Hematopoietic multipotent progenitor cell treated with erythropoietin and hydrocortisone succinate and interleukin-3 and kit ligand, for 8 days (in vitro differentiated cells): ENCODE results near the gene MEI1.
"Not testable (repeated sequence)": the region's sequence is repeated elsewhere in the genome, so short reads cannot be mapped to it uniquely, and the experiment has no call there.

Experiments
- DNase-seq: peaks from one replicate; pipeline ENCODE4 v3.0.0-alpha.2; 2015

Gene MEI1, protein sequence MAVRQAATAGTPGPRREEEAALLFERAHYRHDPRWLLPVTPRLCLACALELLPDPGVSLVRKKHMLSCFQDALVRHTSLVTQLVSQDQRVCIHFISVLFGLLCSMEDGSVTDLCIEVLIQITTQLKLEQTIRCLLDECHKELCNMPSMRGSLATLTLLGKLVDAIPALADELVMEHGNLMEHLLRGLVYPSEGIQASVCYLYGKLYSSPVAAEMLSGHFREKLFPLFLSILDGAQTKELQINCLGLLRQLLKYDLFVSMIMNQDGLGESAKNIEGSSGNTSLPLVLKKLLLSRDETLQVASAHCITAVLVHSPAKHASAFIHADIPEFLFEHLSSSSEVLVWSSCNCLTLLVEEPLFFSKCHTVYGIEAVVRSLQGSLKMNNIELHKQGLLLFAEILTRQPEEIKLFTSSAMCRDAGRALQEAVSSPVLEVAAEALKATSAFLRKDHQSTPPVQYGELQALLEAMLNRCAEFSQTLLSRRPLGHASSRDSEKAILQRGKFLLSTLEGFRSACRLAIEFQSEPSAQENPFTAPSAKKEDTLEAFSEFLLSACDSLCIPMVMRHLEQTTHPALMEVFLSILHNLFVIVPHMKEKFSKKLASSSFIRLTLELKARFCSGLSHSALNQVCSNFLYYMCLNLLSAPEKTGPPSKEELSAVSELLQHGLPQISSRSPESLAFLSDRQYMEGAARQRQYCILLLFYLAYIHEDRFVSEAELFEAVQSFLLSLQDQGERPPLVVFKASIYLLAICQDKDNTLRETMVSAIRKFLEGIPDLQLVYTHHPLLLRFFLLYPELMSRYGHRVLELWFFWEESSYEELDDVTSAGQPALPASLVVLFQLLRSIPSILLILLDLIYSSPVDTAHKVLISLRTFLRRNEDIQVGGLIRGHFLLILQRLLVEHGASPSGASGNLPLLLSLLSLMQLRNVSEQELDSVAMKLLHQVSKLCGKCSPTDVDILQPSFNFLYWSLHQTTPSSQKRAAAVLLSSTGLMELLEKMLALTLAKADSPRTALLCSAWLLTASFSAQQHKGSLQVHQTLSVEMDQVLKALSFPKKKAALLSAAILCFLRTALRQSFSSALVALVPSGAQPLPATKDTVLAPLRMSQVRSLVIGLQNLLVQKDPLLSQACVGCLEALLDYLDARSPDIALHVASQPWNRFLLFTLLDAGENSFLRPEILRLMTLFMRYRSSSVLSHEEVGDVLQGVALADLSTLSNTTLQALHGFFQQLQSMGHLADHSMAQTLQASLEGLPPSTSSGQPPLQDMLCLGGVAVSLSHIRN

DNA sequence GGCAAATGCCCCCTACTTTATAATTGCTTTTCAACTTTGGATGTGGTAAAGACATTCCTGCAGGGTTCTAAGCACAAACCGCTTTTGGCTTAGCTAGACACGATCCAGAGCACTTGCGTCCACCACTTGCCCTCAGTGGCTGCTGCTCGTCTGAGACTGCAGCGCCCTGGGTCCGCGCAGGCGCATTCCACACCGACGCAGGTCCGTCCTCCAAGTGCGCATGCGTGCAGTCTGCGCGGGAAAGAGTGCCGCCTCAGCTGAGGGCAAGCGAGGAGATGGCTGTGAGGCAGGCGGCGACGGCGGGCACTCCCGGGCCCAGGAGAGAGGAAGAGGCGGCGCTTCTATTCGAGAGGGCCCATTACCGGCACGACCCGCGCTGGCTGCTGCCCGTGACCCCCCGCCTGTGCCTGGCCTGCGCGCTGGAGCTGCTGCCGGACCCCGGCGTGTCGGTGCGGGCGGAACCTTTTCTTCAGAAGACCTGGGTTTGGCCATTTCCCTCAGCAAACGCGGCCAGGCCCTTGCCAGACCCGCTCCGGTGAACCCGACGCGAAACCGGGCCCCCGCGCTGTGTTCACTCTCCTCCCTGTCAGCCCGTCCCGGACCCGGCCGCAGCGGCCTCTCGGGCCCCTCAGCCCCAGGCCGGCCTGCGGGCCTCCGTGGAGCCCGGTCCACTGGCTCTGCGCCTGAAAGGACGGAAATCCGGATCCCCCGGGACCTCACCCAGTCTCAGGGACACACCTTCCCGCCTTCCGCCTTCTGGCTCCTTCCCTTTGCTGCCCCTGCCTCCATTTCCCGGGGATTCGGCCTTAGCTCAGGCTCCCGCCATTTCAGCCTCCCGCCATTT lies at the start of gene MEI1:
Gene MEI1, plus strand, starts transcription at position 240 of the 844 bp plus-strand sequence. Its CDS starts 36 bp downstream, at position 276.
- DNase-seq = peak; percentile 92

- no peak for DNase-seq
These were observed 49.1 kb upstream of the MEI1 start for GRCh38 chr22:41650229-41650628.

DNA sequence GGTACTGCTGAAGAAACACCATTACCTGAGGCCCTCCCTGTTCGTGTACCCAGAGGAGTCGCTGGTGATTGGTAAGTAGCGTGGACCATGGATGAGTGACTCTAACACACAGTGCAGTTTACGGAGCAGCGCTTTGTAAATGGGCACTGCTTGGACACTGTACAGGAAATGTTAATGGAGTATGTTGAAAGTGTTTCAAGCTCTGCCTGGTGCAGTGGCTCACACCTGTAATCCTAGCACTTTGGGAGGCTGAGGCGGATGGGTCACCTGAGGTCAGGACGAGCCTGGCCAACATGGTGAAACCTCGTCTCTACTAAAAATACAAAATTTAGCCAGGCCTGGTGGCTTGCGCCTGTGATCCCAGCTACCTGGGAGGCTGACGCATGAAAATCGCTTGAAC lies 48.5 kb upstream of the MEI1 start:
- DNase-seq = no peak

DNA sequence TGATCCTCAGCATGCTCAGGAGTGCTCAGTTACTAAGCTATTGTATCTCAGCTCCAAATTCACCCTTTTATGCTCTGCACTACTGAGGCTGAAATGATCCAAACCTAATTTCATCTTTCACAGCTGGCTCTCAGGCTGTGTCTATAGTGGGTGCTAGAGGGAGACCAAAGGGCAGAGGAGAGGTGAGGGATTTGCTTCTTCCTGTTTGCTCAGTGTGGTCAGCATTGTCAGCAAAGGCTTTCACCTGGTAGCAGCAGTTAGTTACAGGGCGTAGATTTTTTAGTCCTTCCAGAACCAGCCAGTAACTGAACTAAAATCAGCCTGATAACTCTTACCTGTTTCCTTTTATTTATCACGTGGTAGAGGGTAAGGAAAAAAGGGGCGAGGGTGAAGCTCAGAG lies 45.0 kb upstream of the MEI1 start:
- no peak for DNase-seq

- peak; percentile 27 for DNase-seq
These were observed 42.7 kb upstream of the MEI1 start for GRCh38 chr22:41656556-41656955.

- no peak for DNase-seq
These were observed 41.6 kb upstream of the MEI1 start for GRCh38 chr22:41657709-41658108.

DNA sequence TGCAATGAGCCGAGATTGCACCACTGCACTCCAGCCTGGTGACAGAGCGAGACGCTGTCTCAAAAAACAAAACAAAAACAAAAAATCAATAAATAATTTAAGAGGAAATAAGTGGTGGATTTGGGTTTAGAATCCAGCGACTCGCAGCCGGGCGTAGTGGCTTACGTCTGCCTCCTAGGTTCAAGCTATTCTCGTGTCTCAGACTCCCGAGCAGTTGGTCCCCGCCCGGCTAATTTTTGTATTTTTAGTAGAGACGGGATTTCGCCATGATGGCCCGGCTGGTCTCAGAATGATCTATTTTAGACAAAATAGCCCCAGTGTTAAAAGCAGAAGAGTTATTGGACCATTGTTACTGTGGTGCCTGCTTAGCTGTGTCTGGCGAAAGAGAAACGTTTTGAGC lies 40.4 kb upstream of the MEI1 start:
- no peak for DNase-seq

- no peak for DNase-seq
These were observed 39.4 kb upstream of the MEI1 start for GRCh38 chr22:41659941-41660340.

DNA sequence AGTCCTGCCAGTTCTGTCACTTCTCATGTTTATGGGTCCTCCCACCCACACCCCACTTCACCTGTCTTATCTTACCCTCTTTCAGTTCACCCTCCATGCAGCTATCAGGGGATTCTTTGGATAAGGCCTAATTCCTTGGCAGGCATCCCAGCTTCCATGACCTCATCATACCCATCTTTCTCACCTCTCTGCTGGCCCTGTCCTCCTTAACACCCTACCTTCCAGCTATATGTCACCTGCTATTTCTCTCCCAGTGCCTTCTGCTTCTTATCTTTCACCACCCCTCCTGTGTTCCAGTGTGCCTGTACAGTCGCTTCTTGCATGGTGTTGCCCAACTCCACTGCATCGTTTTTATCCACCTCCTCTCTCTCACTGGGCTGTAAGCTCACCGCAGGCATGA lies 38.9 kb upstream of the MEI1 start:
- DNase-seq = peak; percentile 38

DNA sequence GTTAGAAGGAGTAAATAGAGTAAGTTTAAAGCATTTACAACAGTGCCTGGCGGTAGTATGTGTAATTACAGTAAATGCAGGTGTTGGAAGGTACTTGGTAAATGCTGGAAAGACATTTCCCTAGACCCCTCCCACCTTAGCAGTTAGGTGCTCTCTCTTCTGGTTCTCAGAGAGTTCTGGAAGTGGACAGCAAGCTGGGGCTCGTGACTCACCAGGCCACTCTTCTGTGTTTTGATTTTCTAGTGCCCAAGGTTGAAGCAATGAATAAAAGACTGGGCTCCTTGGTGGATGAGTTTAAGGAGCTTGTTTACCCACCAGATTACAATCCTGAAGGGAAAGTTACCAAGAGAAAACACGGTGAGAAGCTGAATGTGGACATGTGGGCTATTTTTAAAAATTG lies 38.2 kb upstream of the MEI1 start:
- no peak for DNase-seq

GRCh38 chr22:41661713-41662112 lies 37.6 kb upstream of the MEI1 start:
- DNase-seq = no peak

GRCh38 chr22:41663594-41663993 lies 35.7 kb upstream of the MEI1 start:
- DNase-seq = not testable (repeated sequence)

- no peak for DNase-seq
These were observed 34.8 kb upstream of the MEI1 start for GRCh38 chr22:41664490-41664889.

DNA sequence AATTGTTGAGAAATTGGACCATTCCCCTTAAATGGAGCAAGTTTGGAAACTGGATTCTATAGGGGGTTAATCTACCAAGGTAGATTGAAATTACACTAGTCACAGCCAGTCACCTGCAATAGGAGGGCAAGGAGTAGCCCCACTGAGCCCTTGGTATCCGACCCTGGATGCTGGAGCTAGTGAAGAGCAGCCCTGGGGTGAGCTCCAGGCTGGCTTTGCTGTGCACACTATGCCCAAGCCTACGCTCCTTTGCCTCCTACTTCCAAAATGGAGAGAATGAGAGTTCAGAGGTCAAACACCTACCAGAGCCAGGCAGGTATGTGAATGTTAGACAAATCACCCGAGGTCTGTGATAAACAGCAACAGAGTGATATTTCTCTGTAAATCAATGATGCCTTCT lies 34.4 kb upstream of the MEI1 start:
- DNase-seq = no peak

GRCh38 chr22:41668971-41669911 lies 30.1 kb upstream of the MEI1 start:
- no peak for DNase-seq

GRCh38 chr22:41672096-41672495 lies 27.2 kb upstream of the MEI1 start:
- not testable (repeated sequence) for DNase-seq

- DNase-seq = no peak
These were observed 26.4 kb upstream of the MEI1 start for GRCh38 chr22:41672780-41673509.

- DNase-seq = no peak
These were observed 24.4 kb upstream of the MEI1 start for GRCh38 chr22:41674846-41675340.

DNA sequence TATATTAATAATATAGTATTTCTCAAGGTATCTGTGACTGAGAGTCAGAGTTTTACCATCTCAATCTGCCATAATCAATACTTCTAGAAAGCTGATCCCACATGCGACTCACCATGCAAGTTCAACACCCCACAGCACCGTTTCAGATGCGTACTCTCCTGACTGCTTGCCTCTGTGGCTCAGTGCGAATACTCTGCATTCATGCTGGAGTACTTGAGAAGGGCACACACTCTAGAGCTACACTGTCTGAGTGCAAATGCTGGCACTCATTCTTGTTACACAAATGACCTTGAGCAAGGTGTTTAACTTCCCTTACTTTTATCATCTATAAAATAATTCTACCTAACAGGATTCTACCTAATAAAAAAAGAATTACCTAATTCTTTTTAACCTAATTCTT lies 23.2 kb upstream of the MEI1 start:
- DNase-seq = no peak

GRCh38 chr22:41681616-41682015 lies 17.7 kb upstream of the MEI1 start:
- peak; percentile 13 for DNase-seq
